AG08395 (cell line): ENCODE measurements around the gene PAGR1.
"Not testable (repeated sequence)": the region's sequence is repeated elsewhere in the genome, so short reads cannot be mapped to it uniquely, and the experiment has no call there.

Experiments used
- DNase-seq: peaks from one replicate; pipeline ENCODE4 v3.0.0; 2012; ENCODE audit warnings: mixed read lengths, low spot score

Gene PAGR1

DNA sequence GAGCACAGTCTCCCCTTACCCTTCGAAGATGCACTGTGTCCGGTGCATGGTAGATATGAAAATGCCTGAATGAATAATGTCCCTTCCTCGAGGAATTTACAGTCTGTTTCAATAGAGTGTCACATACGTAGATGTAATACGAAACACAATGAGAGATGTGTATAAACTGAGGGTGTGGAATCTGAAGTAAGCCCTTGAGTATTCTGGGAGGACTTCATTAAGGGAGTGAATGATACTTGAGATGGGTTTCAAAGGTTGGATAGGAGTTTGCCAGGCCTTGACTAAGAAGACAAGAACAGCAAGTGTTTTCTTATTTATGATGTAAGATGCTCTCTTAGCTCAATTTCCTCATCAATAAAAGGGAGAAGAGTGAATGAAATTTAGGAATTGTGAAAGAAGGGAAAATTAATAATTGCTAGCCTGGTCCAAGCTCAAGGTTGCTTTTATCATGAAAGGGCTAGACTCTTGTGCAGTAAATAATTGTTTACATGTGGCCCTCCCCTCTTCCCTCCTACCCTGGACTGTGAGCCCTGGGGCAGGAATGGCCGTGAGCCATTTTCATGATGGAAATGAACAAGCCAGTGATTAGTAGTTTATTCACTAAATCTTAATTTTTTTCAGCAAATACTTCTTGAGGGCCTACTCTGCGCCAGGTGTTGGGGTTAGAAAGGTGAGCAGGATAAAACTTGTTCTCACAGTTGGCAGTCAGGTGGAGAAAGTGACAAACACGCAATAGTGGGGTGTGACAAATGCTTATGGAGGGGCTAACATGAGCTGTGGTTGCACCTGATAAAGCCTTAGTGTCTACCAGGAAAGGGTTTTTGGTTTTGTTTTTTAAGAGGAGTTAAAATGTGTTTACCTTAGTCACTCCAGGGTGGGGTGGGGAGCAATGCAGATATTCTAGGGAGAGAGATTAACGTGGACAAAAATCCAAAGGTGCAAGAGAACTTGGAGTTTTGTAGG lies 23.8 kb upstream of the PAGR1 start:
- DNase-seq, result no peak

DNA sequence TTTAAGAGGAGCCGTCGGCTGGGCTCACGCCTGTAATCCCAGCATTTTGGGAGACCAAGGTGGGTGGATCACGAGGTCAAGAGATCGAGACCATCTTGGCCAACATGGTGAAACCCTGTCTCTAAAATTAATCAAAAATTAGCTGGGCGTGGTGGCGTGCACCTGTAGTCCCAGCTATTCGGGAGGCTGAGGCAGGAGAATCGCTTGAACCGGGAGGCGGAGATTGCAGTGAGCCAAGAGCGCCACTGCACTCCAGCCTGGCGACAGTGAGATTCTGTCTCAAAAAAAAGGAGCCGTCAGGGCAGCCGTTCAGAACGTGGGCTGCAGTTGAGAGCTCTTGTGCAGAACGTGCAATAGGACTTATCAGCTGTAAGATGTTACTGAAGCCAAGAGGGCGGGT lies 22.8 kb upstream of the PAGR1 start:
- not testable (repeated sequence) for DNase-seq

GRCh38 chr16:29794231-29794710 lies 21.7 kb upstream of the PAGR1 start:
- no peak for DNase-seq

DNA sequence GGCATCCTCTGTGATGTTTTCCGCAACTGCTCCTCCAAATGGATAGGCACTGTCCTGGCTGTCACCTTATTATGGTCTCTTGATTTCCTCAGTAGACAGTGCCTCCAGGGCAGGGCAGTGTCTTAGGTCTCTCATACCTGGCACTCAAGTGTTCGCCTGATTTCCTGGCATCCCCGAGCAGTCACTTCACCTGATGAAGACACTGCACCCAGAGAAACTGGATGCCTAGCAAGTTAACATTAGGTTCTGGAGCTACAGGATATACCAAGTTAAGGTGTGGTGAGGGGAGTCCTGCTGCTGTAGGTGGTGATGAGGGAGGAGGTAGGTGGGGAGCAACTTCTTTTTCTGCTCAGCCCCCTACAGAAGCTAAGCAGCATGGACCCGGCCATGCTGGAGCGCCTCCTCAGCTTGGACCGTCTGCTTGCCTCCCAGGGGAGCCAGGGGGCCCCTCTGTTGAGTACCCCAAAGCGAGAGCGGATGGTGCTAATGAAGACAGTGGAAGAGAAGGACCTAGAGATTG lies 13.5 kb upstream of the PAGR1 start:
- no peak for DNase-seq

DNA sequence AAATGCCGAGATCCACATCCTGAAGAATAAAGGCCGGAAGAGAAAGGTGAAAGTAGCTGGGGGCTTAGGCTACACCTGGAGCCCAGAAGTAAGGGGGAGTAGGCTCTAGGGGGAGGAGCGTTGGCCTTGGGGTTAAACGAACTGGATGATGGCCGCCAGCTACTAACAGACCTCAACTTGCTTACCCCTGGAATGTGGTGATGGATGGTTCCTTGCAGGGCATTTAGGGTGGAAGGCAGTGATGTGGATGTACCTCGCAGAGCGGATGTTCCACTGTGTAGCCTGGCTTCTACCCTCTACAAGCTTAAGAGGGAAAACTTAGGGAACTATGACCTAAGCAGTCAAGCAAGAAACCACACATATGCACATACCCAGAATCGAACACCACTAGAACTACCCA lies 11.9 kb upstream of the PAGR1 start:
- no peak for DNase-seq

DNA sequence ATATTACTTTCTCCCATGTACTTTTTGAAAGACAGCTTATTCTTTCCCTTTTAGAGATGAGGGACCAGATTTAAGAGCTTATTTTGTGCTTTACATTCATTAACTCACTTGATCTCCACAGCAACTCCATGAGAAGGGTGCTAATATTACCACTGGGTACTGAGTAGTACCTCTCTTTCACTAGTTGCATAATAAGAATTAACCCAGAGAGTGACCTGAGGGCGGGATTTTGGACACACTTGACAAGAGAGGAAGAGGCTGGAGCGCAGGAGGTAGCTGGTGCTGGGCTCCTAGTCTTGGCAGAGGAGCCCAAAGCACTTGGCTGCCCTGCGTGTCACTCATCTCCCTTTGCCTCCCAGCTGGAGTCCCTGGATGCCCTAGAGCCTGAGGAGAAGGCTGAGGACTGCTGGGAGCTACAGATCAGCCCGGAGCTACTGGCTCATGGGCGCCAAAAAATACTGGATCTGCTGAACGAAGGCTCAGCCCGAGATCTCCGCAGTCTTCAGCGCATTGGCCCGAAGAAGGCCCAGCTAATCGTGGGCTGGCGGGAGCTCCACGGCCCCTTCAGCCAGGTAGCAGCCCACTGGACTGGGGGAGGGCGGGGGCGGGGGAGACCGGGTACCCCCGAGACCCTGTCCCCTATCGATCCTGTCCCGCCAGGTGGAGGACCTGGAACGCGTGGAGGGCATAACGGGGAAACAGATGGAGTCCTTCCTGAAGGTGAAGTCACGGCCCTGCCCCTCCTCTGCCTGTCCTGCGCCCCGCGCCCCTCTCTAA lies 11.3 kb upstream of the PAGR1 start:
- peak; percentile 41 for DNase-seq

DNA sequence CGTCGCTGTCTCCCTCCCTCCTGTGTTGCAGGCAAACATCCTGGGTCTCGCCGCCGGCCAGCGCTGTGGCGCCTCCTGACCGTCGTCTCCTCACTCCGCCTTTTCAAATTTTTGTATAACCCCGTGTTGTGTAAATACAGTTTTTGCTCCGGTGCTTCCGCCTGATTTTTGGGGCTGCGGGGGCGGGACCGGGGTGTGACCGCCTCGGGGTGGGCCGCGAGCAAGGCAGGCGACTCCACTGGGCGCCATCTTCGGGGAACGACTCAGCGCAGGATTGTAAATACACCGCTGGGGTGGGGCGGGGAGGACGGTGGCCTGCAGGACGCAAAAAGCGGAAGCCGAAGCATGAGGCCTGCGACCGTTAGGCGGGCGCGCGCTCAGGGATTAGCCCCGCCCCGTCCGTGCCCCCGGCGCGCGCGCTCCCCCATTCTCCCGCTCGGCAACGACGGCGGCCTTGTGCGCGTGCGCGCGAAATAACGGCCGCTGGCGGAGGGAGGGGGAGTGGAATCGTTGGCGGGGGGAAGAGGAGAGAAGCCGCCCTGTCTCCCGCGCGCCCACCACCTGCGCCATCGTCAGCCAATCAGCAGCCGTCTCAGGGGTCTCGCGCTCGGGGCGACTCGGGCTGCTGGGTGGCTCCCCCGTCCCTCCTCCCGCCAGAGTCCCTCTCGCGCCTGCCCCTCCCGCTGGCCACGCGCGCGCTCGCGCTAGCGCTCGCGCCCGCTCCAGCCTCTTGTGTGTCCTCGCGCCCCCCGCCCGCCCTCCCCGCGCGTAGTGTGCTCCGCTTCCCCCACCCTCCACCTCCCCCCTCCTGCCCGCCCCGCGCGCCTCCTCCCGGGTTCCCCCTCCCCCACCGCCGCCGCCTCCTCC lies 10.5 kb upstream of the PAGR1 start:
- peak; percentile 95 for DNase-seq

DNA sequence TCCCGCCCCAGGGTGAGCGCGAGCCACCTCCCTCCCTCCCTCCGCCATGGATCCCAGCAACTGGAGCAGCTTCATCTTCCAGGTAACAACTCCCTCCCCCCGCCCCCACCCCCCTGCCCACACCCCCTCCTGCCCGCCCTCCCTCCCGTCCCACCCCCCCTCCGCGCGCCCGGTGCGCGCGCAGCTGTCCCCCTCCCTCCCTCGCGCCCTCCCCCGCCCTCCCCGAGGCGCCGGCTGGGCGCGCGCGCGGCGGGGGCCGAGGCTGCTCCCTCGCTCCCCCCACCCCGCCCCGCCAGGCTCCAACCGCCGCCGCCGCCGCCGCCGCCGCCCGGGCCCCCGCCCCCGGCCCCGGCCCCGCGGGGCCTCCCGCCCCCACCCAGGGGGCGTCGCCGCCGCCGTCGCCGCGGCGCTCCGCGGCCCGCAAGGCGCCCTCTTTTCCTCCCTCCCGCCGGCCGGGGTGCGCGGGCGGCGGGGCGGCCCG lies 9.8 kb upstream of the PAGR1 start, which contains the start of gene MAZ:
Gene MAZ, plus strand, starts transcription at position 431 of the 481 bp plus-strand sequence. CDS start 173 bp downstream, outside the sequence.
- no peak for DNase-seq

DNA sequence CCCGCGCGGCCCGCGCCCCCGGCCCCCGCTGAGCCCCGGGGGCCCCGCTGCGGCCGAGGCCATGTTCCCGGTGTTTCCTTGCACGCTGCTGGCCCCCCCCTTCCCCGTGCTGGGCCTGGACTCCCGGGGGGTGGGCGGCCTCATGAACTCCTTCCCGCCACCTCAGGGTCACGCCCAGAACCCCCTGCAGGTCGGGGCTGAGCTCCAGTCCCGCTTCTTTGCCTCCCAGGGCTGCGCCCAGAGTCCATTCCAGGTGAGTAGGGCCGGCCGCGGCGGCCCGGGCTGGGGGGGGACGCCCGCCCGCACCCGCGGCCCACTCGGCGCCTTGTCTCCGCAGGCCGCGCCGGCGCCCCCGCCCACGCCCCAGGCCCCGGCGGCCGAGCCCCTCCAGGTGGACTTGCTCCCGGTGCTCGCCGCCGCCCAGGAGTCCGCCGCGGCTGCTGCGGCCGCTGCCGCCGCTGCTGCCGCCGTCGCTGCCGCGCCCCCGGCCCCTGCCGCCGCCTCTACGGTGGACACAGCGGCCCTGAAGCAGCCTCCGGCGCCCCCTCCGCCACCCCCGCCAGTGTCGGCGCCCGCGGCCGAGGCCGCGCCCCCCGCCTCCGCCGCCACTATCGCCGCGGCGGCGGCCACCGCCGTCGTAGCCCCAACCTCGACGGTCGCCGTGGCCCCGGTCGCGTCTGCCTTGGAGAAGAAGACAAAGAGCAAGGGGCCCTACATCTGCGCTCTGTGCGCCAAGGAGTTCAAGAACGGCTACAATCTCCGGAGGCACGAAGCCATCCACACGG lies 9.1 kb upstream of the PAGR1 start:
- no peak for DNase-seq

- DNase-seq, result peak; percentile 63
Measured at GRCh38 chr16:29807426-29808218, 8.3 kb upstream of the PAGR1 start.

DNA sequence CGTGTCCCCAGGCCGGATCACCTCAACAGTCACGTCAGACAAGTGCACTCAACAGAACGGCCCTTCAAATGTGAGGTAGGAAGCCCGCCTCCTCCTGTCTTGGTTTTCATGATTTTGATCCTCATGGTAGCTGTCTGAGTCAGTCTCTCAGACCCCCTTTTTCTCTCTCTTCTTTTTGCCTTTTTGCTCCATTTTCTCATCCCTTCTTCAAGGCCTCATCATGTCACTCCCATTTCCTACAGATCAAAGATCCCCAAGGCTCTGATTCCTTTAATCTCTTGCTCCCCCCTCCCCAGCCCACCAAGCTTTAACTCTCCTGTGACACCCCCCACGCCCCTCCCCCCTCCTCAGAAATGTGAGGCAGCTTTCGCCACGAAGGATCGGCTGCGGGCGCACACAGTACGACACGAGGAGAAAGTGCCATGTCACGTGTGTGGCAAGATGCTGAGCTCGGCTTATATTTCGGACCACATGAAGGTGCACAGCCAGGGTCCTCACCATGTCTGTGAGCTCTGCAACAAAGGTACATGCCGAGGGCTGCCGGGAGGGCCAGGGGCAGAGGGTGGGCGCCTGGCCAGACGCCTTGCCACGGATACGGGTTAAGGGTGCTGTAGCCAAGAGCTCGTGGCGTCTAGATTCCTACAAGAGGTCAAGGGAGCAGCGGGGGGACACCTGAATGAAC lies 7.6 kb upstream of the PAGR1 start:
- DNase-seq, result no peak

GRCh38 chr16:29809031-29809747 lies 6.8 kb upstream of the PAGR1 start:
- DNase-seq, result no peak

- DNase-seq, result no peak
Measured at GRCh38 chr16:29809850-29810698, 5.9 kb upstream of the PAGR1 start.

DNA sequence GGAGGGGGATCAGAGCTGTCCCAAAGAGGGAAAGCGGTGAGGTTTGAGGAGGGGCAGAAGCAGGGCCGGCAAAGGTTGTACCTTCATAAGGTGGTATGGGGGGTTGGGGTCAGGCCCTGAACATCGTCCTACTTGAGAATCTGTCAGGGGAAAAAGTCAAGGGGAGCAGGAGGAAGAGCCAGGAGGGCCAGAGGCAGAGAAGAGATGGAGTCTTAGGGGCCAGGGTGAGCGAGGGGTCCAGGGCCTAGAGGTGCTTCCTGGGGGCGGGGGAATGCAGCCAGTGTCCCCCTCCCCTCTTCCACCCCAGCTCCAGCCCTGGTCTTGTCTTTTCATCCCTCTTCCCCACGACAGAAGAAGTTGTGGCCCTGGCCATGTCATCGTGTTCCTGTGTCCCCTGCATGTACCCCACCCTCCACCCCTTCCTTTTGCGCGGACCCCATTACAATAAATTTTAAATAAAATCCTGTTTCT lies 5.2 kb upstream of the PAGR1 start:
- DNase-seq, result no peak

- peak; percentile 91 for DNase-seq
Measured at GRCh38 chr16:29811170-29811895, 4.6 kb upstream of the PAGR1 start.

DNA sequence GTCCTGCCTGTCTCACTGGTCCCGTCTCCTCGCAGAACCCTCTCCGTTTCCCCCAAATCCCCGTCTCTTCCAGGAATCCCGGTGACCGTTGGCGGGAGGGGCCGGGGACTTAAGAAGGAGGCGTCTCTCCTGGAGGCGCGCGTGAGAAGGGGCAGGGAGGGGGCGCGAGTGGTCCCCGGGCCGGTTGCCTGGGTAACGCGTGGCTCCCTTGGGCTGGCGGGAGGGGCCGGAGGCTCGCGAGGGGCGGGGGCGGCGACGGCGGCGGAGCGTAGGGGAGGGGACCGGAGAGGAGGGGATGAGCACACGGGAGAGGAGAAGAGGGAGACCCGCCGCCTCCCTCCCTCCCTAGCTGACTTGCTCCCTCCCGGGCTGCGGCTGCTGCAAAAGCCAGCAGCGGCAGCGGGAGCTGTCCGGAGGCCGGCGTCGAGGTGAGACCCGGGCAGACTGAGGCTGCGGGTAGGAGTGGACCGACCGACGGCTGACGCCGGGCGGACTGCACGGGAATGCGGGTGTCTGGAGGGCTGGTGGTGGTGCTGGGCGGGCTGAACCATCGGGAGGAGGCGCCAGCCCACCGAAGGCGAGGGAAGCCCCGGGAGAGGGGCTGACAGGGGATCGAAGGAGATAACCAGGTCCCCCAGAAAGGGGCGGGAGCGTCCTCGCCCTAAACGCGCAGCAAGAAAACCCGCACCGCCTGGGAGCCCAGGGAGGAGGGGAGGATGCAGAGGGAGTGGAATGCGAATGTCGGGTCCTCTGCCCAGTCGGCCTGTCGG lies 3.9 kb upstream of the PAGR1 start, which contains the start of gene PRRT2:
Gene PRRT2, plus strand, starts transcription at position 298 of the 770 bp plus-strand sequence. CDS start 862 bp downstream, outside the sequence.
- DNase-seq, result peak; percentile 18
